GM12872 (cell line): ENCODE measurements around the gene APP.

Experiments
- CTCF ChIP-seq: IDR thresholded peaks from 3 replicates; pipeline ENCODE4 v1.5.1; 2011; ENCODE audit warnings: low read depth, mild to moderate bottlenecking, low read length, moderate library complexity; ENCODE audit not compliant: insufficient read depth

The APP gene

GRCh38 chr21:25837533-25838265 lies 332.9 kb downstream of the APP start:
- TF ChIP-seq CTCF = no peak

- no peak for TF ChIP-seq CTCF
Measured at GRCh38 chr21:25836396-25836795, 334.2 kb downstream of the APP start.

GRCh38 chr21:25834381-25834780 lies 336.2 kb downstream of the APP start:
- TF ChIP-seq CTCF = no peak

GRCh38 chr21:25831300-25831960 lies 339.1 kb downstream of the APP start:
- TF ChIP-seq CTCF = no peak
